MM.1S (cell line): Measurements from ENCODE around the gene FUCA1.

ENCODE experiments used
- CTCF ChIP-seq: fragments of 300-600 bp; sonication (generic); IDR thresholded peaks from 2 replicates; pipeline ENCODE4 v1.5.1; 2016; ENCODE audit warnings: antibody characterized with exemption, low read length, mixed read lengths
- EZH2 ChIP-seq: fragments of 300-600 bp; sonication (generic); optimal IDR thresholded peaks from 2 replicates; pipeline ENCODE3; 2017; ENCODE audit warnings: low read depth, mild to moderate bottlenecking, antibody characterized with exemption, low read length, mixed read lengths
- EZH2phosphoT487 ChIP-seq: fragments of 300-600 bp; sonication (generic); IDR thresholded peaks from 2 replicates; pipeline ENCODE4 v1.6.1; 2018; ENCODE audit warnings: antibody characterized with exemption, low read length

GRCh38 chr1:23875382-23875781, 7.3 kb upstream of the FUCA1 start:
- no peak for TF ChIP-seq CTCF
- no peak for TF ChIP-seq EZH2phosphoT487
- TF ChIP-seq EZH2 = no peak
